ENCODE results near the gene ATN1. TPM values are rescaled to one million over a fixed set of nuclear protein-coding genes. Genes with fewer than 3 reads are reported as not detected.

Gene ATN1
- total and polyA plus RNA-seq, 2 of the 8 experiments (the other 6 are each of a cell fraction or from before 2014, with no cell fraction given) = 20.6 to 73.4 TPM

- H4K5ac ChIP-seq (ENCODE audit: insufficient read length, low read depth, low read length) = no peak overlapping the region
- no peak overlapping the region for H3K4me2 ChIP-seq (ENCODE audit: insufficient read depth in 1 of 2, low read depth in 2 of 2, low read length in 2 of 2)
- H2BK15ac ChIP-seq (ENCODE audit: low read length) = no peak overlapping the region
- DNase-seq (ENCODE audit: low read depth in 1 of 2, low spot score in 2 of 2) (no peak), FAIRE-seq (no peak)
- no peak overlapping the region for H2BK120ac ChIP-seq (replicated peaks; ENCODE audit: low read depth, low read length)
- peaks cover 12 to 21% (median 16%) of the 10 kb centered on the region in 4 experiments for H3K4me1 ChIP-seq (replicated peaks in 1 of 4; ENCODE audit: control insufficient read depth in 3 of 4, insufficient read depth in 4 of 4, low read length in 3 of 4)
- H2BK20ac ChIP-seq (ENCODE audit: low read length) = no peak overlapping the region
- no peak overlapping the region for H3K27ac ChIP-seq (ENCODE audit: low read depth, low read length)
- H3K9me3 ChIP-seq (ENCODE audit: insufficient read depth in 2 of 2, low read depth in 1 of 2, low read length in 1 of 2) = no peaks in the 10 kb centered on the region
- no peak overlapping the region for H4K8ac ChIP-seq (ENCODE audit: extremely low read depth, insufficient read depth, low read length)
- no peak overlapping the region for H3K14ac ChIP-seq (ENCODE audit: insufficient read length)
- H3K4ac ChIP-seq (replicated peaks; ENCODE audit: insufficient read length, low read depth, low read length) = no peak overlapping the region
- no peaks in the 10 kb centered on the region for H3K79me2 ChIP-seq (ENCODE audit: control insufficient read depth in 1 of 2, insufficient read depth in 2 of 2, low read length in 2 of 2)
- H3K9ac ChIP-seq (replicated peaks in 1 of 4; ENCODE audit: extremely low read depth in 1 of 4, low read depth in 3 of 4, low read length in 3 of 4) = no peak overlapping the region
- 90% methylated on average over 7 of the region's 7 CpGs; no CpG with 5 or more reads in 1 of the 2 experiments for WGBS, 2 experiments (ENCODE audit: extremely low coverage in 1 of 2, insufficient coverage in 1 of 2, insufficient read length in 1 of 2, insufficient replicate concordance in 2 of 2, low coverage in 1 of 2, low lambda C conversion rate in 2 of 2, missing lambda C conversion rate in 1 of 2)
- no peak overlapping the region for H2AFZ ChIP-seq (ENCODE audit: low read length)
- no peak overlapping the region for H2BK12ac ChIP-seq (ENCODE audit: low read depth, low read length)
- H2BK5ac ChIP-seq (ENCODE audit: low read depth, low read length) = no peak overlapping the region
- ChIA-PET CTCF (ENCODE audit: partially characterized antibody) (interaction anchor here (1.1 to 10.0 kb wide), 5 partner anchors 10 to 53 kb away, joined by 3 to 253 read pairs (median 23); partner anchors contain the start of genes C12orf57, LRRC23 and RNU7-1), POLR2A (ENCODE audit: partially characterized antibody) (interaction anchor here (1.0 to 39.6 kb wide), 5 partner anchors 8 to 52 kb away, joined by 3 to 1027 read pairs (median 227); partner anchors contain the start of genes C12orf57, ENO2, LRRC23 and PTPN6)
- H3K4me3 ChIP-seq (ENCODE audit: extremely low read depth in 1 of 4, insufficient read depth in 2 of 4, low read depth in 3 of 4, low read length in 4 of 4) = no peak overlapping the region; a peak in 1 of 8 replicates
- H3K27me3 ChIP-seq (replicated peaks in 1 of 4; ENCODE audit: control insufficient read depth in 3 of 4, extremely low read depth in 1 of 4, insufficient read depth in 3 of 4, low read length in 3 of 4) = no peaks in the 10 kb centered on the region
- H3K23ac ChIP-seq (ENCODE audit: insufficient read length) = no peak overlapping the region
- H3K18ac ChIP-seq (ENCODE audit: extremely low read depth, low read length) = no peak overlapping the region
- peaks cover 0 to 6% of the 10 kb centered on the region in 2 experiments for H4K20me1 ChIP-seq (replicated peaks in 1 of 2; ENCODE audit: control insufficient read depth in 1 of 2, insufficient read depth in 2 of 2, low read length in 2 of 2)
- peaks cover 21 to 66% (median 42%) of the 10 kb centered on the region in 4 experiments for H3K36me3 ChIP-seq (ENCODE audit: control insufficient read depth in 2 of 4, insufficient read depth in 4 of 4, low read length in 3 of 4)
- no peak overlapping the region for H2AK5ac ChIP-seq (ENCODE audit: low read depth, low read length)
- no peak overlapping the region for H4K91ac ChIP-seq (replicated peaks; ENCODE audit: insufficient read length, low read length)
- no peak overlapping the region for H3K56ac ChIP-seq (replicated peaks; ENCODE audit: insufficient read length, low read depth, low read length)
- H3K79me1 ChIP-seq (ENCODE audit: low read depth, low read length) = no peaks in the 10 kb centered on the region; the same call in none of the 2 replicates
- H3K23me2 ChIP-seq (ENCODE audit: low read depth, low read length) = peaks cover 13% of the 10 kb centered on the region
- TF ChIP-seq BRCA1 (IDR thresholded peaks at IDR 0.05; ENCODE audit: low read depth, low read length) = no peak
- TF ChIP-seq SAP30 (IDR thresholded peaks at IDR 0.05; ENCODE audit: insufficient read depth, insufficient replicate concordance, low read length) = no peak
- no peak for TF ChIP-seq EP300 (IDR thresholded peaks at IDR 0.05; ENCODE audit: borderline replicate concordance in 1 of 2, low read depth in 2 of 2, low read length in 2 of 2)
- TF ChIP-seq CTBP2 (IDR thresholded peaks at IDR 0.05; ENCODE audit: borderline replicate concordance, insufficient read depth, insufficient read length, low read length) = no peak
- TF ChIP-seq POU5F1 (IDR thresholded peaks at IDR 0.05; ENCODE audit: low read depth, low read length) = no peak
- TF ChIP-seq SIRT6 (IDR thresholded peaks at IDR 0.05; ENCODE audit: low read length) = no peak
- no peak for TF ChIP-seq RNF2 (IDR thresholded peaks at IDR 0.05; ENCODE audit: borderline replicate concordance, low read depth, low read length, missing control alignments, poor library complexity, severe bottlenecking)
- no peak for TF ChIP-seq BACH1 (IDR thresholded peaks at IDR 0.05; ENCODE audit: low read length)
- TF ChIP-seq POLR2AphosphoS5 (IDR thresholded peaks at IDR 0.05; ENCODE audit: low read depth, low read length) = no peak
- no peak for TF ChIP-seq MAX (IDR thresholded peaks at IDR 0.05)
- no peak for TF ChIP-seq CBX8 (IDR thresholded peaks at IDR 0.05; ENCODE audit: borderline replicate concordance, low read depth, low read length)
- TF ChIP-seq SIX5 (IDR thresholded peaks at IDR 0.05; ENCODE audit: low read depth, low read length) = no peak
- no peak for TF ChIP-seq CREB1 (IDR thresholded peaks at IDR 0.05)
Observed at GRCh38 chr12:6921539-6921938, 6.2 kb upstream of the ATN1 start.

Measured in H1 (cell line).